Stimulated activated CD8-positive, alpha-beta memory T cell treated with anti-CD3 and anti-CD28 coated beads, Interleukin-2, amount 100 ng/mL, for 48 hours (primary cell): ENCODE data around the gene IL32.
A peak's percentile ranks its signal among the peaks of the same experiment; 100 is the strongest.
"Not testable (repeated sequence)": the region's sequence is repeated elsewhere in the genome, so short reads cannot be mapped to it uniquely, and the experiment has no call there.

Source experiments
- DNase-seq, 2 donors: peaks; one replicate each; pipeline ENCODE4 v3.0.0-alpha.2; 2020; ENCODE audit warnings: low read depth in 2 of 2

The IL32 gene

GRCh38 chr16:3051494-3051893 lies 13.9 kb upstream of the IL32 start:
- no peak for DNase-seq

GRCh38 chr16:3052571-3053329 lies 12.7 kb upstream of the IL32 start:
- DNase-seq = not testable (repeated sequence)

GRCh38 chr16:3053330-3053710 lies 12.1 kb upstream of the IL32 start:
- DNase-seq = not testable (repeated sequence)

GRCh38 chr16:3054965-3055733 lies 10.3 kb upstream of the IL32 start:
- DNase-seq = no peak

GRCh38 chr16:3055734-3056115 lies 9.7 kb upstream of the IL32 start:
- DNase-seq = not testable (repeated sequence)

- DNase-seq = no peak
Observed at GRCh38 chr16:3056336-3057180, 8.9 kb upstream of the IL32 start.

GRCh38 chr16:3057181-3058138 lies 8.0 kb upstream of the IL32 start:
- DNase-seq = no peak

- no peak for DNase-seq
Observed at GRCh38 chr16:3058139-3059030, 7.1 kb upstream of the IL32 start.

- peak; percentile 85 to 89 for DNase-seq
Observed at GRCh38 chr16:3059041-3059722, 6.3 kb upstream of the IL32 start.

GRCh38 chr16:3059723-3060242 lies 5.7 kb upstream of the IL32 start:
- DNase-seq = no peak

GRCh38 chr16:3060339-3061127 lies 4.9 kb upstream of the IL32 start:
- DNase-seq = no peak

GRCh38 chr16:3062553-3062952 lies 2.9 kb upstream of the IL32 start:
- DNase-seq = no peak

- DNase-seq = no peak
Observed at GRCh38 chr16:3063625-3064386, 1.6 kb upstream of the IL32 start.

GRCh38 chr16:3065742-3066439 lies 451 bp downstream of the IL32 start:
- DNase-seq = no peak

- no peak for DNase-seq
Observed at GRCh38 chr16:3066440-3066748, 954 bp downstream of the IL32 start.

- no peak for DNase-seq
Observed at GRCh38 chr16:3068487-3068886, 3.0 kb downstream of the IL32 start.

- DNase-seq = not testable (repeated sequence)
Observed at GRCh38 chr16:3069146-3069545, 3.7 kb downstream of the IL32 start.
